HG02642 (cell line): ENCODE results near the gene TAF1.
"Not testable (repeated sequence)": the region's sequence is repeated elsewhere in the genome, so short reads cannot be mapped to it uniquely, and the experiment has no call there.

ENCODE experiments used
- ATAC-seq: cut with Tn5 transposase; IDR thresholded peaks from one replicate; pipeline ENCODE4 v1.9.1; 2021; ENCODE audit warnings: mild to moderate bottlenecking; ENCODE audit not compliant: unreplicated experiment, poor library complexity

The TAF1 gene

GRCh38 chrX:71416260-71416659 is 50.1 kb downstream of the TAF1 start:
- ATAC-seq, result not testable (repeated sequence)

GRCh38 chrX:71420686-71421085 is 54.5 kb downstream of the TAF1 start:
- no peak for ATAC-seq

GRCh38 chrX:71432733-71433132 is 66.6 kb downstream of the TAF1 start:
- ATAC-seq, result no peak

DNA sequence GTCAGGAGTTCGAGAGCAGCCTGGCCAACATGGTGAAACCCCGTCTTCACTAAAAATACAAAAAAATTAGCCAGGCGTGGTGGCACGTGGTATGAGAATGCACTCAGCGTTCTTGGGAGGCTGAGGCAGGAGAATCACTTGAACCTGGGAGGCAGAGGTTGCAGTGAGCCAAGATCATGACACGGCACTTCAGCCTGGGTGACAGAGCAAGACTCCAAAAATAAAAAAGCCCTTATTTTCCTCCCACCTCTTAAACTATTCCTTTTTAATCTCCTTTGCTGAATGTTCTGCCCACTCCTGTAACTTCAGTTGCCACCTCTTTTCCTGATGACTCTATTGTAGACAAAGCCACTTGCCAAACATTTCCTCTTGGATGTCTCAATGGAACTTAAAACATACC is 72.6 kb downstream of the TAF1 start:
- ATAC-seq, result no peak

DNA sequence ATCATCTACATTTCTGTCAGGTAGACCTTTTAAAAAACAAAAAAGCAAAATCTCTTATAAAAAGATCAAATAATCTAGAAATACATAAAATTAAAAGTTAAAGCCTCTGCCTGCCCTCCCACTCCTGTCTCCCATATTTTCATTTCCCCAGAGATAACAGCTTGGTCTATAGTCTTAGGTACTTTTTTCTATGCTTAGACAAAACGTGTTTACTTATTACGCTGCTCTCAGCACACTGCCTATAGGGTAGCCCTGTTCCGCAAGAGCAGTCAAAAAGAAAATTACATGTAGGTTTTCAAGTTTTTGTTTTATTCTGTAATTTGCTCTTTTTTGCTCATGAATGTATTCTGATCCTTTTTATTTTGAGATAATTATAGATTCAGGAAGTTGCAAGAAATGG is 73.3 kb downstream of the TAF1 start:
- ATAC-seq, result no peak

DNA sequence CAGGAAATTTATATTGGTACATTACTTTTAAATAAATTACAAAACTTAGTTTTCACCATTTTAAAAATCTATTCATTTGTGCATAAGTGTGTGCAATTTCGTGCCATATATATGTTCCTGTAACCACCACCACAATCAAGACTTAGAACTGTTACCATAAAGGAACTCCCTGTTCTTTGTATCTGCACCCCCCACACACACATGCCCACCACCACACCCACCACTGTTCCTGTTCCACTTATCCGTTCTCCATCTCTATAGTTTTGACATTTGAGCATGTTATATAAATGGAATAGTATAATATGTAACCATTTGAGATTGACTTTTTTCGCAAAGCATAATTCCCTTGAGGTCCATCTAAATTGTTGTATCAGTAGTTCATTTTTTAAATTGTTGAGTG is 73.7 kb downstream of the TAF1 start:
- ATAC-seq, result no peak

DNA sequence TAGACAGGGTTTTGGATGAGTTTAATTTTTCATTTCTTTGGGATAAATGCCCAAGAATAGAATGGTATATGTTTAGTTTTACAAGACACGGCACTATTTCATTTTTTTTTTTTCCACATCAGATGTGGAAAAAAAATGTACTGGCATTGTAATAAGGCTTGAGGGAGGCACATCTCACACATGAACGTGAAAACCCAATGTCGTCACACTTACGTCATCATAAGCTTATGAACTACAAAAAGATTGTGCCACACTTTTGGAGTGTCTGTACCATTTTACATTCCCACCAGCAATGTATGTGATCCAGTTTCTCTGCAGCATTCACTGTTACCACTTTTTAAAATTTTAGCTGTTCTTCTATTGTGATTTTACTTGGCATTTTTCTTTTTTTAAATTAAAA is 74.2 kb downstream of the TAF1 start:
- ATAC-seq, result no peak

GRCh38 chrX:71441809-71442208 is 75.7 kb downstream of the TAF1 start:
- ATAC-seq, result not testable (repeated sequence)

DNA sequence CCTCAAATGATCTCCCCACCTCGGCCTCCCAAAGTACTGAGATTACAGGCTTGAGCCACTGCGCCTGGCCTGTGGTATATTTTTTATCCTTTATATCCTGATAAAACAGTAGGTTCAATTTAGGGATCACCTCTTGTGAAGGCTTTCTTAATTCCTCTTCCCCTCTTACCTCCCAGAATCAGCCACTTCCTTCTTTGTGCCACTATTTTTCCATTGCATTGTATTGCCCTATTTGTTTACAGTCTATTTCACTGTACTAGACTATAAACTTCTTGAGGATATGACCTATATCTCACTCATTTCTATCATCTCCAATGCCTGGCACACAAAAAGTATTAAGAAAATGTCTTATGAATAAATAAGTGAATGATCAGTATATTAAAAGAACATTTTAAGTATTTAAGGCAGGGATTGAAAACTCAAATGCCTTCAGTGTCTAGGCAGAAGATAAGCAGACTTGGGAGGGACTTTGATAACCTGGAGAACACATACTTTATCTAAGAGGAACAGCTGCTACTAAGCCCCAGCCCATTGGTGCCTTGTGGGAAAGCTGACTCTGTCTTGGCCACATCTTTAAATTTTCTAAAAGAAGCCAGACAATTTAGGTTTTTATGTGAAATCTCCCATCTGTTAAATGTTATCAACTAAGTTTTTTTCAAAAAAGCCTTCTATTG is 84.4 kb downstream of the TAF1 start:
- no peak for ATAC-seq

DNA sequence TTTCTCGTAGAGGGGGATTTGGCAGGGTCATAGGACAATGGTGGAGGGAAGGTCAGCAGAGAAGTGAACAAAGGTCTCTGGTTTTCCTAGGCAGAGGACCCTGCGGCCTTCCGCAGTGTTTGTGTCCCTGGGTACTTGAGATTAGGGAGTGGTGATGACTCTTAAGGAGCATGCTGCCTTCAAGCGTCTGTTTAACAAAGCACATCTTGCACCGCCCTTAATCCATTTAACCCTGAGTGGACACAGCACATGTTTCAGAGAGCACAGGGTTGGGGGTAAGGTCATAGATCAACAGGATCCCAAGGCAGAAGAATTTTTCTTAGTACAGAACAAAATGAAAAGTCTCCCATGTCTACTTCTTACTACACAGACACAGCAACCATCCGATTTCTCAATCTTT is 85.4 kb downstream of the TAF1 start:
- ATAC-seq, result not testable (repeated sequence)

- ATAC-seq, result no peak
Measured at GRCh38 chrX:71453056-71453455, 86.9 kb downstream of the TAF1 start.

- ATAC-seq, result no peak
Measured at GRCh38 chrX:71454222-71454621, 88.1 kb downstream of the TAF1 start.

- no peak for ATAC-seq
Measured at GRCh38 chrX:71458866-71459265, 92.7 kb downstream of the TAF1 start.

- no peak for ATAC-seq
Measured at GRCh38 chrX:71464968-71465367, 98.8 kb downstream of the TAF1 start.

DNA sequence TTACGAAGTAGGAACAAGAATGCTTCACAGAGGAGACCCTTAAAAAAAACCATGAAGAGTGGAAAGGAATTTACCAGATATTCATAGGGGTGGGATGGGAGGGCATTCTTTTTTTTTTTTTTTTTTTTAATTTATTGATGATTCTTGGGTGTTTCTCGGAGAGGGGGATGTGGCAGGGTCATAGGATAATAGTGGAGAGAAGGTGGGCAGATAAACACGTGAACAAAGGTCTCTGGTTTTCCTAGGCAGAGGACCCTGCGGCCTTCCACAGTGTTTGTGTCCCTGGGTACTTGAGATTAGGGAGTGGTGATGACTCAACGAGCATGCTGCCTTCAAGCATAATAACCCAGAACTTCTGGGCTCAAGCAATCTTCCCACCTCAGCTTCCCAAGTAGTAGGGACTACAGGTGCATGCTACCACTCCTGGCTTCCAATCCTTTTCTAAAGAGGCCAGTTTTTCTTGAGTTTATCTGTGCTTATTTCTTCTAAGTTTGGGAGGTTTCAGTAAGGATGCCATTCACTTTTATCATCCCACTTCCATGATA is 100.9 kb downstream of the TAF1 start:
- ATAC-seq, result no peak

- ATAC-seq, result no peak
Measured at GRCh38 chrX:71475785-71476540, 109.8 kb downstream of the TAF1 start.

- ATAC-seq, result no peak
Measured at GRCh38 chrX:71482228-71482958, 116.2 kb downstream of the TAF1 start.

DNA sequence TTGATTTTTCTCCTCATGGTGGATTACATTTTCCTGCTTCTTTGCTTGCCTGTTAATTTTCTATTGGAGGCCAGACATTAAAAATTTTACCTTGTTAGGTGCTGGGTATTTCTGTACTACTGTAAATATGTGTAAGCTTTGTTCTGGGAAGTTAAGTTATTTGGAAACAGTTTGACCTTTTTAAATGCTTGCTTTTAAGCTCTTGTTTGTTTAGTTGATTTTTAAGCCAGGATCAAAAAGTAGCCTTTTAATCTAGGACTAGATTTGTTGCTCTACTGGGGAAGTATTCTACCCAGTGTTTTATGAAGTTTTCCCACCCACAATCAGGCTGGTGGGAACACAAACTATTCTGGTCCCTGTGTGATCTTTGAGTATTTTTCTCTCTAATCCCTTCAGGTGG is 121.7 kb downstream of the TAF1 start:
- ATAC-seq, result no peak

GRCh38 chrX:71489540-71489939 is 123.4 kb downstream of the TAF1 start:
- no peak for ATAC-seq

DNA sequence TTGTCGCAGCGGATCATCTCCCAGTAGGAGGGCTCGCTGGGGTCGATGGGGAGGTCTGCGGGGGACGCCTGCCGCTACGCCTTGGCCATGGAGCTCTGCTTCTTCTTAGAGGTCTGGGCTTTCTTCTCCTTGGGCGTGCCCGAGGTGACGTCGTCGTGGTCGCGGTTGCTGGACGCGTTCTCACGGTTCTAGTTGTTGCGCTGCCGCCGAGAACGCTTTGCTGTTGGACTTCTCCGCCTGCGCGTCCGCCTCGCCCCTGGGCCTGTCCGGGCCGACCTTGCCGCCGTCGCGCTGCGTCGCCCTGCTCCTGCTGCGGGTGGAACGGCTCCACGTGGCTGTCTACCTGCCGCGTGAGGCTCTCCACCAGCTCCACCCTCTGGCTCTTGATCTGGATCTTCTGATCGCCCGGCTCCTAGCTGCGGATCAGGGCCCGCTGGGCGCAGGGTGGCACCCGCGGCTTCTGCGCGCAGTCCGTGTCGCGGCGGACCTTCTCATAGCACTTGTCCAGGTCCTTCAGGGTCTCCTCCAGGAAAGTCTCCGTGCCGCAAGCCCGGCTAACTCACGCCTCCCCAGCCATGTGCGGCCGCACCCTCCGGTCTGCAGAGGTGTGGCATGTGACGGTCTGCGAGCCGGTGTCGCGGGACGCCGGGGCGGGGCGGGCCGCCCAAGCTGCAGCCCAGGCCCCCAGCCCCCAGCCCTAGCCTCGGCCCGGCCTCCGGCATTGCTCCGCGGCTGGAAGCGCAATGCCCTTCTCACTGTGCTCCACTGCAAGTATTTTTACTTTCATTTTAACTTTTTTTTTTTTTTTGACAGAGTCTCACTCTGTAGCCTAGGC is 126.3 kb downstream of the TAF1 start:
- no peak for ATAC-seq
